Gastroesophageal sphincter (tissue), 4 donors: Measurements from ENCODE around the gene NSMF. TPM values are rescaled to one million over a fixed set of nuclear protein-coding genes. Genes with fewer than 3 reads are reported as not detected.

Experiments used
- ATAC-seq: fragments of 150-250 bp; one replicate; pipeline ENCODE4 v1.9.1; 2016; ENCODE audit warnings: mild to moderate bottlenecking, moderate library complexity
- H3K27ac ChIP-seq, 4 donors: fragments of 200-600 bp; sonication (generic) in 3 of 4; 1 replicate in 3 of 4; 2 replicates in 1 of 4; pipeline ENCODE4 v1.5.1; 2016 to 2019
- H3K27me3 ChIP-seq: fragments of 200-600 bp; sonication (generic); one replicate; pipeline ENCODE4 v1.5.1; 2019
- H3K36me3 ChIP-seq, 2 donors: fragments of 200-600 bp; sonication (generic); one replicate each; pipeline ENCODE4 v1.5.1; 2019; ENCODE audit warnings: control low read depth in 1 of 2
- H3K4me1 ChIP-seq, 3 donors: fragments of 200-600 bp; sonication (generic); 1 replicate in 2 of 3; 2 replicates in 1 of 3; pipeline ENCODE4 v1.5.1; 2016 to 2019; ENCODE audit warnings: control low read depth in 2 of 3
- H3K4me3 ChIP-seq, 2 donors: fragments of 200-600 bp; sonication (generic); one replicate each; pipeline ENCODE4 v1.5.1; 2019; ENCODE audit warnings: mild to moderate bottlenecking in 1 of 2, moderate library complexity in 1 of 2
- H3K9me3 ChIP-seq, 3 donors: fragments of 200-600 bp; sonication (generic); one replicate each; pipeline ENCODE4 v1.5.1; 2017 to 2019; ENCODE audit warnings: control low read depth in 2 of 3
- CTCF ChIP-seq, 4 experiments: fragments of 200-600 bp in 2 of 4; fragments of 450-650 bp in 2 of 4; sonication (generic) in 1 of 4; IDR thresholded peaks; one replicate each; pipeline ENCODE4 v1.5.1; 2017 to 2019; ENCODE audit warnings: antibody characterized with exemption in 4 of 4, mild to moderate bottlenecking in 2 of 4, moderate library complexity in 2 of 4
- EP300 ChIP-seq: sonication (generic); formaldehyde crosslinking; IDR thresholded peaks from one replicate; pipeline ENCODE4 v1.6.1; 2017; ENCODE audit warnings: antibody characterized with exemption, mild to moderate bottlenecking
- POLR2A ChIP-seq, 2 donors: fragments of 450-650 bp; IDR thresholded peaks; one replicate each; pipeline ENCODE4 v1.6.1; 2017; ENCODE audit warnings: antibody characterized with exemption in 2 of 2, mild to moderate bottlenecking in 2 of 2, moderate library complexity in 1 of 2
- POLR2AphosphoS5 ChIP-seq: sonication (generic); formaldehyde crosslinking; IDR thresholded peaks from one replicate; pipeline ENCODE4 v1.6.1; 2017; ENCODE audit warnings: antibody characterized with exemption
- WGBS, 2 donors: methylation state at CpG; one replicate each; pipeline ENCODE4 v1.1.5; 2018; ENCODE audit warnings: low coverage in 1 of 2; 5-methylcytosine and 5-hydroxymethylcytosine counted together
- total RNA-seq, 4 donors: library from RNA; depleted of rRNA; stranded (reverse); fragments of >200 nt; gene quantifications; one replicate each; pipeline ENCODE4 v1.1.0, GENCODE V29; 2016

NSMF gene
- total RNA-seq, 4 donors from 2014 or later: 38.1 to 63.5 (median 49.1) TPM

GRCh38 chr9:137446851-137447471 lies 12.2 kb downstream of the NSMF start:
- Histone ChIP-seq H3K27me3 (peaks cover 37% of the 10 kb centered on the region), H3K4me3 (no peak overlapping the region), H3K36me3 (peaks cover 0 to 20% of the 10 kb centered on the region in 2 donors), H3K27ac (no peak overlapping the region), H3K4me1 (peaks cover 0 to 13% (median 0%) of the 10 kb centered on the region in 3 donors), H3K9me3 (no peaks in the 10 kb centered on the region)
- no peak for TF ChIP-seq POLR2AphosphoS5
- TF ChIP-seq CTCF (IDR thresholded peaks at IDR 0.05): no peak
- no peak for TF ChIP-seq POLR2A (IDR thresholded peaks at IDR 0.05)
- ATAC-seq: no peak
- 53% methylated on average over 4 to 5 of the region's 21 CpGs for WGBS, 2 donors

DNA sequence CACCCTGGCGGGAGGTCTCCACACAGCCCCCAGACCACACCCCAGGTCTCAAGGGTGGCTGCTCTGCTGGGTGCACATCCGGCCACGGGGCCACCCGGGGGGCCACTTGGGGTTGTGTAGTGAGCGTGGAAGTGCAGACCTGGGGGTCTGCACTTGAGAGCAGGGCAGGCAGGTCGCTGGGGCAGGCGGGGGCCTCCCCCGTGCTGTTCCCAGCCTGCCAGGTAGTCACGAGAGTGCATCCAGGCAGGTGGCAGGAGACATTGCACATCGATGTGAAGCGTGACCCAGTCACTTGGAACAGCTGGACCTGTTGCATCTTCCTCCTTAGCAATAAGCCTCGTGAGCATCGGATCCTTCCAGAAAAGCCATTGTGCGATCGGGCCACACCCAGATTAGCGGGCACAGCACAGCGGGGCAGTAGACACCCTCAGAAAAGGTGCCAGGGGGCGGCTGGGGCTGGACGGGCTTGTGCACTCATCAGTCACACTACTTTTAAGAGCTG lies 13.2 kb downstream of the NSMF start:
- Histone ChIP-seq H3K27ac (no peak overlapping the region), H3K27me3 (peaks cover 47% of the 10 kb centered on the region), H3K4me3 (no peak overlapping the region), H3K4me1 (peaks cover 0 to 22% (median 7%) of the 10 kb centered on the region in 3 donors), H3K9me3 (no peaks in the 10 kb centered on the region), H3K36me3 (peaks cover 0 to 20% of the 10 kb centered on the region in 2 donors)
- TF ChIP-seq EP300 (no peak), CTCF (IDR thresholded peaks at IDR 0.05) (no peak), POLR2A (IDR thresholded peaks at IDR 0.05) (no peak), POLR2AphosphoS5 (no peak)
- no peak for ATAC-seq
- 52% methylated on average over 9 of the region's 19 CpGs; no CpG with 5 or more reads in 1 of the 2 donors for WGBS, 2 donors

- peak; percentile 69 for ATAC-seq
- Histone ChIP-seq H3K27me3 (peaks cover 47% of the 10 kb centered on the region), H3K9me3 (no peaks in the 10 kb centered on the region), H3K4me3 (no peak overlapping the region), H3K36me3 (peaks cover 0 to 20% of the 10 kb centered on the region in 2 donors), H3K4me1 (peaks cover 0 to 22% (median 7%) of the 10 kb centered on the region in 3 donors), H3K27ac (no peak overlapping the region)
- TF ChIP-seq POLR2A (IDR thresholded peaks at IDR 0.05) (no peak), POLR2AphosphoS5 (no peak), CTCF (IDR thresholded peaks at IDR 0.05) (peak in 3 of 4 experiments; percentile 65 to 85 (median 82))
- WGBS, 2 donors: 5 to 14% methylated on average over 4 to 7 of the region's 14 CpGs
Measured at GRCh38 chr9:137445275-137445807, 13.8 kb downstream of the NSMF start.

DNA sequence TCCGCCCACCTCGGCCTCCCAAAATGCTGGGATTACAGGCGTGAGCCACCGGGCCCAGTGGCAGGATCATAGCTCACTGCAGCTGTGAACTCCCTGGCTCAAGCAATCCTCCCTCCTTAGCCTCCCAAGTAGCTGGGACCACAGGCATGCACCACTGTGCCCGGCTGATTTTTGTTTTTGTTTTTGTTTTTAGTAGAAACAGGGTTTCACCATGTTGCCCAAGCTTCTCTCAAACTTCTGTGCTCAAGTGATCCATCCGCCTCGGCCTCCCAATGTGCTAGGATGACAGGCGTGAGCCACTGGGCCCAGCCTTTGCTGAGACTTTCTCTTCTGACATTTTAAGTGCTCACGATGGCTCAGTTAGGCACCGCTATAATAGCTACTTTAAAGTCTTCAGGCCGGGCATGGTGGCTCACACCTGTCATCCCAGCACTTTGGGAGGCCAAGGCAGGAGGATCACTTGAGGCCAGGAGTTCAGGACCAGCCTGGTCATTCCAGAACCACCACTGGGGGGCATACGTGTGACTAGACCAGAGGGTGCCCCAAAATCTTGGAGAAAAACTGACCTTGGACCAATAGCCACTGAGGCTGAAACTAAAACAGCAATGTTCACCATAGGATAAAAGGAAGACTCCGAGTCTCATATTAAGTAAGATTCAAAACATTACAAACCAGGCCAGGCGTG lies 14.9 kb downstream of the NSMF start:
- Histone ChIP-seq H3K4me3 (no peak overlapping the region), H3K4me1 (peaks cover 0 to 22% (median 7%) of the 10 kb centered on the region in 3 donors), H3K36me3 (peaks cover 0 to 11% of the 10 kb centered on the region in 2 donors), H3K9me3 (no peaks in the 10 kb centered on the region), H3K27me3 (peaks cover 52% of the 10 kb centered on the region), H3K27ac (no peak overlapping the region)
- WGBS, 2 donors: 89 to 94% methylated on average over 6 to 9 of the region's 14 CpGs
- no peak for ATAC-seq
- TF ChIP-seq CTCF (IDR thresholded peaks at IDR 0.05): no peak
- TF ChIP-seq POLR2AphosphoS5: no peak
- TF ChIP-seq EP300: no peak
